ENCODE results near the gene HILPDA. TPM values are rescaled to one million over a fixed set of nuclear protein-coding genes. Genes with fewer than 3 reads are reported as not detected.

Gene HILPDA
- total and polyA plus RNA-seq, 12 donors = 4.5 to 65.0 (median 6.7) TPM

- DNase-seq = no peak
- Histone ChIP-seq H3K27me3 (no peaks in the 10 kb centered on the region), H3K27ac (peak overlapping the region in 8 of 10 donors; percentile 59 to 95 (median 81)), H3K9me3 (no peaks in the 10 kb centered on the region), H3K36me3 (peaks cover 0 to 10% (median 0%) of the 10 kb centered on the region in 9 donors), H3K4me1 (peaks cover 13 to 66% (median 56%) of the 10 kb centered on the region in 9 donors), H3K4me3 (peak overlapping the region in 5 of 10 donors; percentile 60 to 84 (median 78))
- no peak for TF ChIP-seq CTCF (IDR thresholded peaks at IDR 0.05)
- ATAC-seq = no peak
- 57 to 72% methylated on average over 11 of the region's 11 CpGs for WGBS, 2 donors
- intact Hi-C loops (cut with DNase I) = no loop called here
These were observed 47.6 kb upstream of the HILPDA start for GRCh38 chr7:128407751-128408708.

GRCh38 chr7:128408709-128409595, 46.7 kb upstream of the HILPDA start:
- Histone ChIP-seq H3K27ac (peak overlapping the region in 9 of 10 donors; percentile 59 to 95 (median 81)), H3K4me3 (peak overlapping the region; percentile 41 to 84 (median 69)), H3K36me3 (peaks cover 0 to 3% (median 0%) of the 10 kb centered on the region in 9 donors), H3K4me1 (peaks cover 13 to 60% (median 55%) of the 10 kb centered on the region in 9 donors), H3K9me3 (peaks cover 0 to 5% (median 0%) of the 10 kb centered on the region in 11 donors), H3K27me3 (no peaks in the 10 kb centered on the region)
- WGBS, 2 donors = 33 to 37% methylated on average over 25 of the region's 25 CpGs
- ATAC-seq (no peak), DNase-seq (no peak)
- TF ChIP-seq CTCF (IDR thresholded peaks at IDR 0.05) = no peak
- intact Hi-C loops (cut with DNase I) = no loop called here

- WGBS, 2 donors = 0 to 1% methylated on average over 80 to 87 of the region's 87 CpGs
- H3K27me3 ChIP-seq = no peaks in the 10 kb centered on the region
- H3K4me1 ChIP-seq = peaks cover 10 to 51% (median 46%) of the 10 kb centered on the region in 9 donors
- ATAC-seq = peak; percentile 89 to 93 (median 92)
- peak; percentile 89 to 94 for DNase-seq
- peak in 1 of 9 donors; percentile 8 for TF ChIP-seq CTCF (IDR thresholded peaks at IDR 0.05)
- peak within 1 kb of the TSS in 9 of 10 donors; percentile 59 to 95 (median 81) for H3K27ac ChIP-seq
- intact Hi-C loops (cut with DNase I) = no loop called here
- peak within 1 kb of the TSS; percentile 41 to 84 (median 69) for H3K4me3 ChIP-seq
- H3K36me3 ChIP-seq = no peaks in the 10 kb centered on the region
- H3K9me3 ChIP-seq = peaks cover 0 to 5% (median 0%) of the 10 kb centered on the region in 11 donors
These were observed 45.9 kb upstream of the HILPDA start, which contains the start of gene IMPDH1 for GRCh38 chr7:128409596-128410450. Gene IMPDH1 (minus strand): TSS chr7:128409982. CDS start chr7:128409901, 81 bp downstream.

All from heart right ventricle (tissue), 16 donors.